Measurements from ENCODE around the gene SYNE1.
"Not testable (repeated sequence)": the region's sequence is repeated elsewhere in the genome, so short reads cannot be mapped to it uniquely, and the experiment has no call there.

DNA sequence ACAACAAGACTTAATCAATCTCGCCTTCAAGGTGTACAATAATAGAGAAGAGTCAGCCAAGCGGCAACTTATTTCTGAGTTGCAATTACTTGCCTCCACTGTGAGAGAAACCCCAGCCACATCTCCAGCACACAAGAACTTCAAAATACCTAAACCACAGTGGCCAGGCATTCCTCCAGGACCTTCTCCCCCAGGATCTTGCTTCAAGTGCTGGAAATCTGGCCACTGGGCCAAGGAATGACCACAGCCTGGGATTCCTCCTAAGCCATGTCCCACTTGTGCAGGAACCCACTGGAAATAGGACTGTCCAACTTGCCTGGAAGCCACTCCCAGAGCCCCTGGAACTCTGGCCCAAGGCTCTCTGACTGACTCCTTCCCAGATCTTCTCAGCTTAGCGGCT lies 144.9 kb downstream of the SYNE1 start:
- not testable (repeated sequence) for TF ChIP-seq EP300 (IDR thresholded peaks at IDR 0.05; ENCODE audit: borderline replicate concordance in 1 of 2, low read depth in 2 of 2, low read length in 2 of 2); YY1 (IDR thresholded peaks at IDR 0.05; ENCODE audit: low read depth, low read length); POLR2A (IDR thresholded peaks at IDR 0.05; ENCODE audit: control extremely low read depth in 1 of 2, low read depth in 2 of 2, low read length in 2 of 2); CEBPB (IDR thresholded peaks at IDR 0.05; ENCODE audit: low read depth, low read length); SIX5 (IDR thresholded peaks at IDR 0.05; ENCODE audit: low read depth, low read length)
- TF ChIP-seq, protein P1, sequence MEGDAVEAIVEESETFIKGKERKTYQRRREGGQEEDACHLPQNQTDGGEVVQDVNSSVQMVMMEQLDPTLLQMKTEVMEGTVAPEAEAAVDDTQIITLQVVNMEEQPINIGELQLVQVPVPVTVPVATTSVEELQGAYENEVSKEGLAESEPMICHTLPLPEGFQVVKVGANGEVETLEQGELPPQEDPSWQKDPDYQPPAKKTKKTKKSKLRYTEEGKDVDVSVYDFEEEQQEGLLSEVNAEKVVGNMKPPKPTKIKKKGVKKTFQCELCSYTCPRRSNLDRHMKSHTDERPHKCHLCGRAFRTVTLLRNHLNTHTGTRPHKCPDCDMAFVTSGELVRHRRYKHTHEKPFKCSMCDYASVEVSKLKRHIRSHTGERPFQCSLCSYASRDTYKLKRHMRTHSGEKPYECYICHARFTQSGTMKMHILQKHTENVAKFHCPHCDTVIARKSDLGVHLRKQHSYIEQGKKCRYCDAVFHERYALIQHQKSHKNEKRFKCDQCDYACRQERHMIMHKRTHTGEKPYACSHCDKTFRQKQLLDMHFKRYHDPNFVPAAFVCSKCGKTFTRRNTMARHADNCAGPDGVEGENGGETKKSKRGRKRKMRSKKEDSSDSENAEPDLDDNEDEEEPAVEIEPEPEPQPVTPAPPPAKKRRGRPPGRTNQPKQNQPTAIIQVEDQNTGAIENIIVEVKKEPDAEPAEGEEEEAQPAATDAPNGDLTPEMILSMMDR (IDR thresholded peaks at IDR 0.05; ENCODE audit: control extremely low read depth in 1 of 3, insufficient read depth in 1 of 3, low read depth in 1 of 3, low read length in 3 of 3) = not testable (repeated sequence)

All from H1 (cell line).